NCI-H526 treated with DMSO at 0.1 percent for 48 hours (cell line): Measurements from ENCODE around the gene ZNF598.

Source experiments
- DNase-seq: peaks from one replicate; lab custom pipeline; 2025; lab: John Stamatoyannopoulos, UW

Gene ZNF598

GRCh38 chr16:1990351-1991134, 19.1 kb downstream of the ZNF598 start:
- no peak for DNase-seq

DNA sequence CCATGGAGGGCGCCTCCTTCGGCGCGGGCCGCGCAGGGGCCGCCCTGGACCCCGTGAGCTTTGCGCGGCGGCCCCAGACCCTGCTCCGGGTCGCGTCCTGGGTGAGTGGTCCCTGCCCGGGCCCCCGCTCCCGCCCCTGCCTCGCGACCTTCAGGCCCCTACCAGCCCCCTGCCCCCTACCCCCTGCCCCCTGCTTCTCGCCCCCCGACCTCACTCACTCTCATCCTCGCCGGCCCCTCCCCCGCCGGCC, 19.6 kb downstream of the ZNF598 start:
- no peak for DNase-seq

DNA sequence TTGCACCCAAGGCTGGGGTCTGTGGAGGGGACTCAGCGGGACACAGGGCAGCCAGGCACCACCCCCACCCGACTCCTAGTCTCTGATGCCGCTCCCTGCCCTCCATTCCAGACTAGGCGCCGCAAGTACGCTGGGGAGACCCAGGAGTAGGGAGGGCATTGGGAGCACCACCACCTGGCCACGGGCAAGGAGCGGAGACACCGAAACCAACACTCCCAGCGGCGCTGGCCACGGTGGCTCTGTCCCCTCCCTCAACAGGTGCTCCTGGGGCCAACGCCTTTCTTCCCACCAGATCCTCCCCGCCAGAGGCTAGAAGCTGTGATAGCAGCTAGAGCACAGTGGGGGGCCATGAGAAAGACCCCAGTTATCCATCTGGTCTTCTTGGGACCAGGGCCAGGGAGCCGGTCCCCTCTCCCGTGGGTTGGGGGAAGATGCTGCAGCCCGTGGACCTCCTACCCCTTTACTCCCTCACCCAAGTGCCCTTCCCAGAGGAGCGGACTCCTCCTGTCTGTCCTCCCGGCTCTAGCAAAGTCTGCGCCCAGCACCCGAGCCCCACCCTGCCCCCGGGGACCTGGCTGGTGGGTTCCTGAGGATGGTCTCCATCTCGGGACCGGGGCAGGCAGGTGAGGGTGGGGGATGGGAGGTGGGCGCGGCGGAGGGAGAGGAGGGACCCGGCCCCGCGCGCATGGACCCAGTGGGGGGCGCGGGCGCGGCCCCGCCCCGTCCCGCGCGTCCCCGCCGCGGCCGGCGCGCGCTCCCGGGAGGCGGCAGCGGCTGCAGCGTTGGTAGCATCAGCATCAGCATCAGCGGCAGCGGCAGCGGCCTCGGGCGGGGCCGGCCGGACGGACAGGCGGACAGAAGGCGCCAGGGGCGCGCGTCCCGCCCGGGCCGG, 20.2 kb downstream of the ZNF598 start, which contains the start of gene SYNGR3:
Gene SYNGR3 (plus strand): TSS at position 762 of the 892 bp plus-strand sequence. CDS start 133 bp downstream, outside the sequence.
- no peak for DNase-seq

- DNase-seq, result no peak
These were observed 22.4 kb downstream of the ZNF598 start for GRCh38 chr16:1987198-1987597.

DNA sequence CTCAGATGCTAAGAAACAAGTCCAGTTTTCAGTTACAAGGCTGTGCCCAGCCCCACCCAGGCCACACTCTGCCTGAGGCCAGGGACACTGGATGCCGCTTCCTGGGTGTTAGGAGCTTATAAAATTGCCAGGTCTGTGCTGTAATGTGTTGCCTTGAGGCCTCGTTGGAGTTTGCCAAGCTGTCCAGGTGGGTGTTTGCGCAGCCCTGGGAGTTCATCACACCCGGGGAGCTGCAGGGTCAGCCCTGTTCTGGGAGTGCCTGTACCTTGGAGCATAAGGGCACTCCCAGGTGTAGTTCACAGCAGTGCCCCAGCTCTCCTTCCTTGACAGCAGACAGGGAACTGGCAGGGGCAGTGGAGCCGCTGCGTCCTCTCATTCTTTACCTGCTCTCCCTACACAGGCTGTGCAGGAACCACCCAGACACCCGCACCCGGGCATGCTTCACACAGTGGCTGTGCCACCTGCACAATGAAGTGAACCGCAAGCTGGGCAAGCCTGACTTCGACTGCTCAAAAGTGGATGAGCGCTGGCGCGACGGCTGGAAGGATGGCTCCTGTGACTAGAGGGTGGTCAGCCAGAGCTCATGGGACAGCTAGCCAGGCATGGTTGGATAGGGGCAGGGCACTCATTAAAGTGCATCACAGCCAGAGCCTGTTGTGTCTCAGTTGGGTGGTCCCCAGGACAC, 24.0 kb downstream of the ZNF598 start:
- no peak for DNase-seq

GRCh38 chr16:1984347-1985225, 25.0 kb downstream of the ZNF598 start:
- DNase-seq, result no peak

DNA sequence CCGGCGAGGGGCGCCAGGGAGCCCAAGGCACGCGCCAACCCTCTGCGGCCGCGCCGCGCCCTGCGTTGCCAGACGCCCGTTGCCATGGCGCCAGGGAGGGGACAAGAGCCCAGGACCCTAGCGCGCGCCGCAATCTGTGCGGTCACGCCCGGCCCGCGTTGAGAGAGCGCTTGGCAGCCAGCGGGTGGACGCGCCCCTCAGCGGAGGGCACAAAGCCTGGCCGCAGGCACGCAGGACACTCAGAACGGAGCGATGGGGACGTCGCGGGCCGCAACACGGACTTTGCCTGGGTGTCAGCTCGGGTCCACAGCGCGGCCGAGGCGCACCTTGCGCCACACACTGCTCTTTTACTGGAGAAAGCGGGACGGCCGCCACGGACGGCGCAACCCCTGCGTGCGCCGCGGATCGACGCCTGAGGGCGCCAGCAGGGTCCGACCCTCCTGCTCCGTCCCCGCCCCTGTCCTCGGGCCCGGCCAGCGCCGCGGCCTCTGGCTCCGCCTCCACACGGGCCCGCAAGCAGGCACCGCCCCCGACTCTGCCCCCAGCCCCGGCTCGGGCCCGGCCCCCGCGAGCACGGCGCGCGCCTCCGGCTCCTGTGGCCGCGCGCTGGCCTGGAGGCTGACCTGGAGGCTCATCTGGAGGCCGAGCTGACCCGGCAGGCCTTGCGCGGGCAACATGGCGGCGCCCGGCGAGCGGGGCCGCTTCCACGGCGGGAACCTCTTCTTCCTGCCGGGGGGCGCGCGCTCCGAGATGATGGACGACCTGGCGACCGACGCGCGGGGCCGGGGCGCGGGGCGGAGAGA, 25.9 kb downstream of the ZNF598 start, which contains the start of gene GFER:
Gene GFER (plus strand): TSS at position 650 of the 803 bp plus-strand sequence. CDS start 26 bp downstream, at position 676.
- peak; percentile 64 for DNase-seq

DNA sequence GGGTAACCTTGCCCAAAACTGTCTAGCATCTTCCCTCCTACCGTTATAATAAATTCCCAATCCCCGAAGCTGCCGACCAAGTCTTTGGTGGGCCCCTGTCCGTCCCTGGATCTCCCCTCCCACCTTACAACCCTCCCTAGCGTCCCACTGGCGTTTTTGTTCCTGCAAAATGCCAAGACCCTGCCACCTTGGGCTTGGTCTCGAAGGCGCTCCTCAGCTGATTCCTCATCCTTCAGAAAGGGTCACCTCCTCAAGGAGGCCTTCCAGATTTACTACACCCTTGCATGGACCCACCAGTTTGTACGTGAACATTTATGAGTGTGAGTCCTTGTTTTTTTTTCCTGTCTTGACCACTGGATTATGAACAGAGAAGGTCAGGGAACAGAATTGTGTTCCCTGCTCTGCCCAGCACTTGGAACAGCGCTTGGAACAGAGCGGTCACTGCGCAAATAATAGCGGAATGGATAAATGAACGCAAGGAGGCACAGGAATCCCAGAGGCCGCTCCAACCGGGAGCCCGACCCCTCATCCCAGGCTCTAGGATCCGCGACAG, 26.6 kb downstream of the ZNF598 start:
- DNase-seq, result no peak

DNA sequence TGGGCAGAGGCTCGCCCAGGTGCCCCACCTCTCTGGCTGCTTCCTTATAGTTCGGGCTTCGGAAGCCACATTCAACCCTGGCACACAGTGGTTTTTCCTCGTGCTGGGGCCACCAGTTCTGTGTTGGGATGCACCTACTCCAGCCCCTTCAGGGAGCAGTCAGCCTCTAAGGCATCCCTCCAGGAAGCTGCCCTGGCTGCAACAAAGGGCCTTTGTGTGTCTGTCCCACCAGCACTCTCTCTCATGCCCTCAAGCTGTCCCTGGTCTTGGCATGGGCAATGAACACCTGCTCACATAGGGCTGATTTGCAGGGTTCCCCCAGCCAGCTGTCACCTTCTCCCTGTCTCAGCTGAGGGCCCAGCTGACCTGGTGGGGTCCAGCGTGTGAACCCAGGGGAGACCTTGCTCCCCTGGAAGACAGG, 27.6 kb downstream of the ZNF598 start:
- peak; percentile 37 for DNase-seq

DNA sequence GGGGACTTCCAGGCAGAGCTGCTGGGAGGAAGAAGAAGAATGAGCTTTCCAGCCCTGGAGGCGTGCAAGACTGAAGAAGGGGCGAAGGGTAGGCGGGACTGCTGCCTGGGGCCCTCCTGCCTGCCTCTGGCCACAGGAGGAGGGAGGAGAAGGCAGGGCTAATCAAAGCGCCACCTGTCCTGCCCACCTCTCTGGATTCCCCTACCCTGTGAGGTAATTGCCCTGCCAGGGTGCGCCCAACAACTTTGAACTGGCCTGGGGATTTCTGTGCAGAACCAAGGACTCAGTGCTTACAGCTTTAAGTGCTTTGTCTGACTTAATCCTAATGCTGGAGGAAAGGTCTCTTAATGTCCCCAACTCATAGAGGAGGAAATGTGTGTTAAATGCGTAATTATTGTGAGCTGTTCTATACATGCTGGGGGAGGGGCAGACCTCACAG, 28.2 kb downstream of the ZNF598 start, which contains the start of gene NOXO1:
Gene NOXO1 (minus strand): TSS at position 72 of the 439 bp plus-strand sequence. CDS start 290 bp downstream, outside the sequence.
- no peak for DNase-seq

DNA sequence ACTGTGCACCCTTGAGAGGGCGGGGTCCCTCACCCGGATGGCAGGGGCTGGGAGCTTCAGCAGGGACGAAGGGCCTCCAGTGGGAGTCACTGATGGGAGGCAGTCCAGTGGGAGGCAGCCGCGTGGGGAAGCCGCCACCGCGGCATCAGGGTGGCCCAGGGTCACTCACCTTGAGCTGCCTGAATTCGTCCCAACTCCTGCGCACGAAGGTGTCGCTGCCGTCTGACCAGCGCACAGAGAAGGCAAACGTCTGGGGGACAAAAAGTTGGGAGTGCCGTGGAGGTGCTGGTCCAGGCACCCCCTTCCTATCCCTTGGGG, 28.9 kb downstream of the ZNF598 start:
- no peak for DNase-seq

- no peak for DNase-seq
These were observed 29.4 kb downstream of the ZNF598 start for GRCh38 chr16:1980030-1980769.

DNA sequence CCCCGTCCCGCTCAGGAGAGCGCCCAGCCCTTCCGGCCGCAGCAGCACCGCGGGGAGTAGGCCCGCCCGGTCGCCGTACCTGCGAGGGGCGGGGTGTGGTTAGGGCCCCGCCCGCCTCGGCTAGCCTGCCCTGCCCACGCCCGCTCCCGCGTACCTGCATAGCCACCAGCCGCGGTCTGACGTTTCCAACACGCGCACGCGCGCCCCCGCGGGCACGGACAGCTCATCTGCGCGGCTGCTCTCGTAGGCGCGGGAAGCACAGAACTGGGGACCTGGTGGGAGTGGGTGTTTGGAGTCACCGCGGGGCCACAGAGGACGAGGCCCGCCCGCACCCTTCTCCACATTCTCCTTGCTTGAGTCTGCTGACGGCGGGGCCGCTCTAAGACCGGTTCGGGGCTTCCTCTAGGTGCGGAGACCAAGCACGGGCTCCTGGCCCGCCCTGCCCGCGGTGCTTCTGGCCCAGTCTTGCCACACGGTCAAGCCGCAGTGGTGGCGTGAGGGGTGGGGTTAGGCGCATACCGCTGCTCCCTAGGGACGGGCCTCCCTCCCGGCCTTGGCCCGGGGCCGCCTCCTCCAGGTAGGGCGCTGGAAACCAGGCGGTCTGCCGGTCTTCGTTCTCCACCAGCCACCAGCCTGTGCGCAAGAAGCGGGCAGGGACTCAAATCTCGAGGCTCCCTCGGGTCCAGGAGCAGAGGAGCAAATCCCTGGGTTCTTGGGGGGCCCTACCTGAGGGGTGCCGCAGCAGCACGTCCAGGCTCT, 30.2 kb downstream of the ZNF598 start:
- peak; percentile 34 for DNase-seq

DNA sequence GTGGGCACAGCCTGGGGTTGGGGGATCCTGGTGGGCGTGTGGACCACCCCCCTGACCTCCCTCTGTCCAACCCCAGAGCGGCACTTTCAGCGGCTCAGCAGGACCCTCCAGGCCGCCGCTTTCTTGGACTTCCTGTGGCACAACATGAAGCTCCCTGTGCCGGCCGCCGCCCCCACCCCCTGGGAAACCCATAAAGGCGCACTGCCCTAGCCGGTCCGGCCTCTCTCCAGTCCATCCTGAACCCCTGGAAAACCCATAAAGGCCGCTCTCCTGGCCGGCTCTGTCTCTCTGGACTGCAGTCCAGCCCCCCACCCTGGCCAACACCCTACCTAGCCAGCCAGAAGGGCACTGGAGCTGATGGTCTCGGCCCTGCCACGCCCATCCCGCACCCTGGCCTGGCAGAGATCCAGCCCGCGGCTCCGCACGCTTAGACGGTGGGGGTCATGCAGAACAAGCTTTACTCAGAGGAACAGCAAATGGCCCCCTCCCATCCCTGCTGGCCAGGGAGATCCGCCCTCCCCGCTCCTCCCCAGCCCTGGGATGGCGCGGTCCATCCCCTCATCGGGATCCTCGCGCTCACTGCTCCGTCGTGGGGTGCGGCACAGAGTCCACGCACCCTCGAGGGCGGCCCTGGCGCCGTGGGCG, 31.0 kb downstream of the ZNF598 start:
- no peak for DNase-seq

DNA sequence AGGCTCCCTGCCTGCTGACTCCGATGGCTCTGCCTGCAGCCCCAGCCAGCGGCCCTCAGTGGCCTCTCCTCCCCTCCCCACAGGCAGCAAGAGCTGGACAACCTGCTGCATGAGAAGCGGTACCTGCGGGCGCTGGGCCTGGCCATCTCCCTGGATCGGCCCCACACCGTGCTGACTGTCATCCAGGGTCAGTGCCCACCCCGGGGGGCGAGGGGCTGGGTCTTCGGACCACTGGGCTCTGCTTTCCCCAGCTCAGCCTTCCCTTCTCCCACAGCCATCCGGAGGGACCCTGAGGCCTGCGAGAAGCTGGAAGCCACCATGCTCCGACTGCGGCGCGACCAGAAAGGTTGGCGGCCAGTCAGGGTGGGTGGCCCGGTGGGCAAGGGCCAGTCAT, 31.7 kb downstream of the ZNF598 start:
- no peak for DNase-seq

DNA sequence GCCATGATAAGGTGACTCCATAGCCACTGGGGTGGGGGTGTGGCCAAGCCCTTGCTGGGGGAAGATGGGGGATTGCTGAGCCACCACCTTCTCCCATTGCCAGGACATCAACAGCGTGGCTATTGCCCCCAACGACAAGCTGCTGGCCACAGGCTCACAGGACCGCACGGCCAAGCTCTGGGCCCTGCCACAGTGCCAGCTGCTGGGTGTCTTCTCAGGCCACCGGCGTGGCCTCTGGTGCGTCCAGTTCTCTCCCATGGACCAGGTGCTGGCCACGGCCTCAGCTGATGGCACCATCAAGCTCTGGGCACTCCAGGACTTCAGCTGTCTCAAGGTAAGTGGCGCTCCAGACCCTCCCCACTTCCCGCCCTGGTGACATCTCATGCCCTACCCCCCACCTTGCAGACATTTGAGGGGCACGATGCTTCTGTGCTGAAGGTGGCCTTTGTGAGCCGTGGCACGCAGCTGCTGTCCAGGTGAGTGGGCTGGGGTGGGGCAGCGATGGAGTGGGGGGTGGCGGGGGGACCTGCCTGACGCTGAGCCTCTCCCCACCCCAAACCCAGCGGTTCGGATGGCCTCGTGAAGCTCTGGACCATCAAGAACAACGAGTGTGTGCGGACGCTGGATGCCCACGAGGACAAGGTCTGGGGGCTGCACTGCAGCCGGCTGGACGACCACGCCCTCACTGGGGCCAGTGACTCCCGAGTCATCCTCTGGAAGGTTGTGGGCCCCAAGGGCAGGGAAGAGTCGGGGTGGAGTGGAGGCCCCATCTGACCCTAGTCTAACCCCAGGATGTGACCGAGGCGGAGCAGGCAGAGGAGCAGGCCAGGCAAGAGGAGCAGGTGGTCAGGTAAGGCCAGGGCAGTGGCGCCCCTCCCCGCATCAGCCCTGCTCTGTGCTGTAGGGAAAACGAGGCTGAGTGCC, 32.4 kb downstream of the ZNF598 start:
- DNase-seq, result no peak

GRCh38 chr16:1976216-1976520, 33.5 kb downstream of the ZNF598 start:
- DNase-seq, result no peak
